ENCODE results near the gene NAALADL1.

The NAALADL1 gene

DNA sequence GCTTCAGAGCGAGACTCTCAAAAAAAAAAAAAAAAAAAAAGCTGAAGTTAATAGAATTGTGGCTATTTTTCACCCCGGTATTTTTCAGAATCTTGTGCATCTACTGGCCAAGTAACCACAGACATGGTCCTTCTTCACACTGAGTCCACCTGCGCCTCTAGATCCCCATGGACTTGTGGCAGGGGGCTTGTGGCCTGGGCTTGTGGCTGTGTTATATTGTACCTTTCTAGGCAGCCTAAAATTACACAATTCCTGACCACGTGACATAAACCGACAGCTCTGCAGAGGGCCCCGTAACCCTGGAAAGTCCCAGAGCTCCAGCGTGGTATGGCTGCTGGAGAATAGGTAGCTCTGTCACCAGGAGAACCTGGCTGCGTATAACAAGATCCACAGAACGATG, 10.9 kb upstream of the NAALADL1 start:
- ChIA-PET POLR2A (interaction anchor here (1.0 to 1.3 kb wide), 2 partner anchors 12 to 55 kb away, joined by 3 to 4 read pairs; no protein-coding TSS in a partner anchor), CTCF (interaction anchor here (1.0 to 2.0 kb wide), 7 partner anchors 9 to 55 kb away, joined by 3 to 5 read pairs (median 4); partner anchors contain the start of gene ARL2)
- Histone ChIP-seq H3K4me1 (ENCODE audit: control extremely low read depth in 1 of 4, control insufficient read depth in 4 of 4, insufficient read depth in 4 of 4, low read length in 3 of 4) (no peaks in the 10 kb centered on the region), H3K9me3 (ENCODE audit: control extremely low read depth in 1 of 5, control insufficient read depth in 4 of 5, insufficient read depth in 2 of 5, low read depth in 1 of 5, low read length in 4 of 5) (no peaks in the 10 kb centered on the region), H3K27me3 (replicated peaks in 2 of 5; ENCODE audit: control insufficient read depth in 4 of 5, insufficient read depth in 5 of 5, low read length in 4 of 5) (no peaks in the 10 kb centered on the region), H3K27ac (ENCODE audit: insufficient read depth in 1 of 2, low read depth in 1 of 2, low read length in 2 of 2, poor library complexity in 1 of 2, severe bottlenecking in 2 of 2) (no peak overlapping the region), H3K4me3 (ENCODE audit: control insufficient read depth in 1 of 7, extremely low read depth in 1 of 7, insufficient read depth in 4 of 7, low read depth in 2 of 7, low read length in 6 of 7) (no peak overlapping the region), H3K36me3 (ENCODE audit: control insufficient read depth in 4 of 4, insufficient read depth in 4 of 4, low read length in 3 of 4) (no peaks in the 10 kb centered on the region)
- 19% methylated on average over 6 of the region's 9 CpGs for WGBS (ENCODE audit: insufficient coverage)
- DNase-seq, result peak in 2 of 3 donors; percentile 75 to 76

- Histone ChIP-seq H3K9me3 (ENCODE audit: control extremely low read depth in 1 of 5, control insufficient read depth in 4 of 5, insufficient read depth in 2 of 5, low read depth in 1 of 5, low read length in 4 of 5) (no peaks in the 10 kb centered on the region), H3K27ac (ENCODE audit: insufficient read depth in 1 of 2, low read depth in 1 of 2, low read length in 2 of 2, poor library complexity in 1 of 2, severe bottlenecking in 2 of 2) (no peak overlapping the region), H3K36me3 (ENCODE audit: control insufficient read depth in 4 of 4, insufficient read depth in 4 of 4, low read length in 3 of 4) (no peaks in the 10 kb centered on the region), H3K4me3 (ENCODE audit: control insufficient read depth in 1 of 7, extremely low read depth in 1 of 7, insufficient read depth in 4 of 7, low read depth in 2 of 7, low read length in 6 of 7) (no peak overlapping the region), H3K4me1 (ENCODE audit: control extremely low read depth in 1 of 4, control insufficient read depth in 4 of 4, insufficient read depth in 4 of 4, low read length in 3 of 4) (peaks cover 0 to under 1% (median 0%) of the 10 kb centered on the region in 4 experiments), H3K27me3 (replicated peaks in 2 of 5; ENCODE audit: control insufficient read depth in 4 of 5, insufficient read depth in 5 of 5, low read length in 4 of 5) (no peaks in the 10 kb centered on the region)
- ChIA-PET CTCF (interaction anchor here (2.9 kb wide), 1 partner anchor 10 kb away, joined by 7 read pairs; no protein-coding TSS in a partner anchor), POLR2A (no interaction called here)
- WGBS (ENCODE audit: insufficient coverage), result 96% methylated on average over 3 of the region's 10 CpGs
- no peak for DNase-seq
Observed at GRCh38 chr11:65067446-65067845, 9.1 kb upstream of the NAALADL1 start.

DNA sequence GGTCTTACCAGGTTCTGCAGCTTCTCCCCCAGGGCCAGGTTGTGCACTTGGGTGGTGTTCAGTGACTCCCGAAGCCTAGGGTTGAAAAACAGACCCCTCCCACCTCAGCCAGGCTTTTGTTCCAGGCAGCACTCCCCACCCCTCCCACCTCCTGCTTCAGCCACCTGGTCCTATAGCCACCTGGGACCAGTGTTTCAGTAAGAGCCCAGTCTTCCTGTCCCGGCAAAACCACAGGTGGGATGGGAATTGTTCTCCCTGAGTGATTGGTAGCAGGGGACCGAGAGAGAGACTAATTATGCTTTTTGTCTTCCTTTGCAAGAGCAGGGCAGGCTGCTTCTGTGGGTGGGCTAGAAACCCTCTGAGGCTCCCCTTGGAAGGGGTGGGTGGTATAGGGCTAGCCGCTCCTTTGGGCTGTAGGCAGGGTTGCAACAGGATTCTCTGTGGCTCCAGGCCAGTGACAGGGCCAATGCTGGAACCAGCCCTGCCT, 8.5 kb upstream of the NAALADL1 start:
- 95% methylated on average over 3 of the region's 4 CpGs for WGBS (ENCODE audit: insufficient coverage)
- Histone ChIP-seq H3K4me1 (ENCODE audit: control extremely low read depth in 1 of 4, control insufficient read depth in 4 of 4, insufficient read depth in 4 of 4, low read length in 3 of 4) (peaks cover 0 to 2% (median 0%) of the 10 kb centered on the region in 4 experiments), H3K9me3 (ENCODE audit: control extremely low read depth in 1 of 5, control insufficient read depth in 4 of 5, insufficient read depth in 2 of 5, low read depth in 1 of 5, low read length in 4 of 5) (no peaks in the 10 kb centered on the region), H3K36me3 (ENCODE audit: control insufficient read depth in 4 of 4, insufficient read depth in 4 of 4, low read length in 3 of 4) (no peaks in the 10 kb centered on the region), H3K4me3 (ENCODE audit: control insufficient read depth in 1 of 7, extremely low read depth in 1 of 7, insufficient read depth in 4 of 7, low read depth in 2 of 7, low read length in 6 of 7) (no peak overlapping the region), H3K27ac (ENCODE audit: insufficient read depth in 1 of 2, low read depth in 1 of 2, low read length in 2 of 2, poor library complexity in 1 of 2, severe bottlenecking in 2 of 2) (no peak overlapping the region), H3K27me3 (replicated peaks in 2 of 5; ENCODE audit: control insufficient read depth in 4 of 5, insufficient read depth in 5 of 5, low read length in 4 of 5) (no peaks in the 10 kb centered on the region)
- ChIA-PET CTCF (interaction anchor here (1.3 to 2.9 kb wide), 3 partner anchors 9 to 11 kb away, joined by 3 to 7 read pairs (median 4); no protein-coding TSS in a partner anchor), POLR2A (no interaction called here)
- DNase-seq, result no peak

DNA sequence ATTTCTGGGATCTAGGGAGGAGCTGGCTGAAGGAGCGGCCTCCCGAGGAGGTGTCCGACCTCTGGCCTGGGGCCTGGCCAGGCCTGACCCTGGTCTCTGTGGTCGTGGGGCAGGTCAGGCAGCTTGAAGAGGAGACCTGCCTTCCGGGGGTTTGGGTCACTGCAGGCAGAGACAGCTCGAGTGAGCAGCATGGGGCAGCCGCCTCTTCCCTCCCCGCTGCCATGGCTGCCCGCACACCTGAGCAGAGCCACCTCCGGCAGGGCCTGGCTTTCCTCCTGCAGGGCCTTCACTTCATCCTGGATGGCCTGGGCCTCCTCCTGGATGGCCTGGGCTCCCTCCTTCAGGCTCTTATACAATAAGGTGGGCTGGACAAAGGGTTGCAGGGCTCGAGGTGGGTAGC, 8.0 kb upstream of the NAALADL1 start:
- Histone ChIP-seq H3K4me3 (ENCODE audit: control insufficient read depth in 1 of 7, extremely low read depth in 1 of 7, insufficient read depth in 4 of 7, low read depth in 2 of 7, low read length in 6 of 7) (no peak overlapping the region), H3K27ac (ENCODE audit: insufficient read depth in 1 of 2, low read depth in 1 of 2, low read length in 2 of 2, poor library complexity in 1 of 2, severe bottlenecking in 2 of 2) (no peak overlapping the region), H3K36me3 (ENCODE audit: control insufficient read depth in 4 of 4, insufficient read depth in 4 of 4, low read length in 3 of 4) (no peaks in the 10 kb centered on the region), H3K9me3 (ENCODE audit: control extremely low read depth in 1 of 5, control insufficient read depth in 4 of 5, insufficient read depth in 2 of 5, low read depth in 1 of 5, low read length in 4 of 5) (no peaks in the 10 kb centered on the region), H3K27me3 (replicated peaks in 2 of 5; ENCODE audit: control insufficient read depth in 4 of 5, insufficient read depth in 5 of 5, low read length in 4 of 5) (no peaks in the 10 kb centered on the region), H3K4me1 (ENCODE audit: control extremely low read depth in 1 of 4, control insufficient read depth in 4 of 4, insufficient read depth in 4 of 4, low read length in 3 of 4) (peaks cover 0 to 2% (median 0%) of the 10 kb centered on the region in 4 experiments)
- no peak for DNase-seq
- ChIA-PET POLR2A (interaction anchor here (0.6 kb wide), 1 partner anchor 1435 kb away, joined by 4 read pairs; no protein-coding TSS in a partner anchor), CTCF (interaction anchor here (1.3 to 2.9 kb wide), 3 partner anchors 9 to 11 kb away, joined by 3 to 7 read pairs (median 4); no protein-coding TSS in a partner anchor)
- 100% methylated on average over 11 of the region's 11 CpGs for WGBS (ENCODE audit: insufficient coverage)

- 100% methylated on average over 3 of the region's 7 CpGs for WGBS (ENCODE audit: insufficient coverage)
- Histone ChIP-seq H3K4me1 (ENCODE audit: control extremely low read depth in 1 of 4, control insufficient read depth in 4 of 4, insufficient read depth in 4 of 4, low read length in 3 of 4) (peaks cover 0 to 2% (median 0%) of the 10 kb centered on the region in 4 experiments), H3K27ac (ENCODE audit: insufficient read depth in 1 of 2, low read depth in 1 of 2, low read length in 2 of 2, poor library complexity in 1 of 2, severe bottlenecking in 2 of 2) (no peak overlapping the region), H3K36me3 (ENCODE audit: control insufficient read depth in 4 of 4, insufficient read depth in 4 of 4, low read length in 3 of 4) (no peaks in the 10 kb centered on the region), H3K27me3 (replicated peaks in 2 of 5; ENCODE audit: control insufficient read depth in 4 of 5, insufficient read depth in 5 of 5, low read length in 4 of 5) (no peaks in the 10 kb centered on the region), H3K9me3 (ENCODE audit: control extremely low read depth in 1 of 5, control insufficient read depth in 4 of 5, insufficient read depth in 2 of 5, low read depth in 1 of 5, low read length in 4 of 5) (no peaks in the 10 kb centered on the region), H3K4me3 (ENCODE audit: control insufficient read depth in 1 of 7, extremely low read depth in 1 of 7, insufficient read depth in 4 of 7, low read depth in 2 of 7, low read length in 6 of 7) (no peak overlapping the region)
- no peak for DNase-seq
- CTCF ChIA-PET, result interaction anchor here (0.6 to 2.9 kb wide), 4 partner anchors 9 to 37 kb away, joined by 3 to 7 read pairs (median 4); no protein-coding TSS in a partner anchor
- POLR2A ChIA-PET, result interaction anchor here (0.6 kb wide), 1 partner anchor 1436 kb away, joined by 4 read pairs; no protein-coding TSS in a partner anchor
Observed at GRCh38 chr11:65065851-65066250, 7.5 kb upstream of the NAALADL1 start.

DNA sequence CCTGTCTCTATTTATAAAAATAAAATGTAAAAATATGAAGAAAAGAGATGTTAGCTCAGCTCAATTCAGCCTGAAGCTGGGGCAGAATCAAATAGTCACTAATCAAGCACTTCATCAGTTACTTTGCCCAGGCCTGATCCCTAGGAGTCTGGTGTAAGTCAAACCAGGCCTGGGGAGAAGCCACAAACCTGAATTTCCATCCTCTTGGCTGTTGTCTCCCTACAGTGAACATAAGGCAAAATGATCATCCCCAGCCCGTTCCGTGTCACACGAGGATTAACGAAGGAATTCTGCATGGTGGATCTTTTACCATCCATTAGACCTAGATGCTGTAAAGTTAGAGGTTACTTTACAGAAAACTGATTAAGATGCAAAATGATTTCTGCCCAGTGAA, 6.5 kb upstream of the NAALADL1 start:
- H3K36me3 ChIP-seq (ENCODE audit: control insufficient read depth in 4 of 4, insufficient read depth in 4 of 4, low read length in 3 of 4), result no peaks in the 10 kb centered on the region
- no peaks in the 10 kb centered on the region for H3K9me3 ChIP-seq (ENCODE audit: control extremely low read depth in 1 of 5, control insufficient read depth in 4 of 5, insufficient read depth in 2 of 5, low read depth in 1 of 5, low read length in 4 of 5)
- DNase-seq, result no peak
- CTCF ChIA-PET, result interaction anchor here (0.6 to 2.9 kb wide), 2 partner anchors 13 to 142 kb away, joined by 3 to 7 read pairs; no protein-coding TSS in a partner anchor
- H3K4me3 ChIP-seq (ENCODE audit: control insufficient read depth in 1 of 7, extremely low read depth in 1 of 7, insufficient read depth in 4 of 7, low read depth in 2 of 7, low read length in 6 of 7), result no peak overlapping the region
- WGBS (ENCODE audit: insufficient coverage), result 100% methylated on average over 2 of the region's 4 CpGs
- peaks cover 0 to 5% (median 0%) of the 10 kb centered on the region in 4 experiments for H3K4me1 ChIP-seq (ENCODE audit: control extremely low read depth in 1 of 4, control insufficient read depth in 4 of 4, insufficient read depth in 4 of 4, low read length in 3 of 4)
- H3K27ac ChIP-seq (ENCODE audit: insufficient read depth in 1 of 2, low read depth in 1 of 2, low read length in 2 of 2, poor library complexity in 1 of 2, severe bottlenecking in 2 of 2), result no peak overlapping the region
- POLR2A ChIA-PET, result interaction anchor here (0.6 to 1.3 kb wide), 2 partner anchors 11 to 103 kb away, joined by 4 to 5 read pairs; no protein-coding TSS in a partner anchor
- H3K27me3 ChIP-seq (replicated peaks in 2 of 5; ENCODE audit: control insufficient read depth in 4 of 5, insufficient read depth in 5 of 5, low read length in 4 of 5), result no peaks in the 10 kb centered on the region

DNA sequence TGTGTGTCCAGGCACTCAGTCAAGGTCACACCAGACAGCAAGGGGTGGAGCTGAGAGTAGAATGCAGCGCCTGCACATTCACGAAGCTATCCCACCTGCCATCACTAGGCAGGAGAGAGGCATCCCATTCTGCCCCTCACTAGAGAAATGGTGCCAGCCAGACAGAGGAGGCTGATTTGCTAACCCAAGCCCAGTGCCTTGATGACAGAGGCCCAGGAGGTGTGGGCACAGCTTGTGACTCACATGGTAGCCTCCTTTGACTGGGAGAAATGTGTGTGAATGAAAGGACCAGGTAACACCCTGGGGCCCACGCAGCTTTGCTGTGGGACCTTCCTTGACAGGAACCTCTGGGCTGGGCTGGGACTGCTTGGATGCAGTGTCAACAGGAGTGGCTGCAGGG, 5.2 kb upstream of the NAALADL1 start:
- Histone ChIP-seq H3K9me3 (ENCODE audit: control extremely low read depth in 1 of 5, control insufficient read depth in 4 of 5, insufficient read depth in 2 of 5, low read depth in 1 of 5, low read length in 4 of 5) (no peaks in the 10 kb centered on the region), H3K4me3 (ENCODE audit: control insufficient read depth in 1 of 7, extremely low read depth in 1 of 7, insufficient read depth in 4 of 7, low read depth in 2 of 7, low read length in 6 of 7) (no peak overlapping the region), H3K4me1 (ENCODE audit: control extremely low read depth in 1 of 4, control insufficient read depth in 4 of 4, insufficient read depth in 4 of 4, low read length in 3 of 4) (peaks cover 0 to 5% (median 0%) of the 10 kb centered on the region in 4 experiments), H3K36me3 (ENCODE audit: control insufficient read depth in 4 of 4, insufficient read depth in 4 of 4, low read length in 3 of 4) (no peaks in the 10 kb centered on the region), H3K27me3 (replicated peaks in 2 of 5; ENCODE audit: control insufficient read depth in 4 of 5, insufficient read depth in 5 of 5, low read length in 4 of 5) (no peaks in the 10 kb centered on the region), H3K27ac (ENCODE audit: insufficient read depth in 1 of 2, low read depth in 1 of 2, low read length in 2 of 2, poor library complexity in 1 of 2, severe bottlenecking in 2 of 2) (no peak overlapping the region)
- WGBS (ENCODE audit: insufficient coverage), result 100% methylated on average over 3 of the region's 3 CpGs
- ChIA-PET POLR2A (interaction anchor here (1.3 kb wide), 1 partner anchor 12 kb away, joined by 4 read pairs; no protein-coding TSS in a partner anchor), CTCF (interaction anchor here (0.7 to 1.5 kb wide), 3 partner anchors 37 to 49 kb away, joined by 3 to 4 read pairs (median 4); partner anchors contain the start of genes ARL2 and TM7SF2)
- DNase-seq, result no peak

Measured in common myeloid progenitor, CD34-positive (primary cell).